DND-41 (cell line): ENCODE data around the gene CDK5.

Experiments
- ATAC-seq: fragments of 200-7000 bp; cut with Tn5 transposase; 3 replicates; pipeline ENCODE4 v1.9.1; 2021; ENCODE audit warnings: low read depth; ENCODE audit not compliant: insufficient read depth
- DNase-seq: peaks from one replicate; pipeline ENCODE4 v3.0.0-alpha.2; 2020
- H2AFZ ChIP-seq: 2 replicates; pipeline ENCODE4 v1.6.0; 2012; ENCODE audit warnings: low read depth, low read length
- H3K27ac ChIP-seq: 2 replicates; pipeline ENCODE4 v1.5.1; 2012; ENCODE audit warnings: low read length, inconsistent platforms
- H3K27me3 ChIP-seq: fragments of 200-600 bp; sonication (generic); 2 replicates; pipeline ENCODE4 v1.6.0; 2012; ENCODE audit warnings: low read length, mild to moderate bottlenecking, inconsistent platforms; ENCODE audit not compliant: insufficient read depth, poor library complexity
- H3K36me3 ChIP-seq: 2 replicates; pipeline ENCODE4 v1.5.1; 2012; ENCODE audit warnings: low read length, inconsistent platforms; ENCODE audit not compliant: insufficient read depth
- H3K4me1 ChIP-seq: 2 replicates; pipeline ENCODE4 v1.5.1; 2012; ENCODE audit warnings: mild to moderate bottlenecking, low read length; ENCODE audit not compliant: insufficient read depth
- H3K4me2 ChIP-seq: 2 replicates; pipeline ENCODE4 v1.6.0; 2012; ENCODE audit warnings: mild to moderate bottlenecking, moderate library complexity, low read length, inconsistent platforms; ENCODE audit not compliant: insufficient read depth
- H3K4me3 ChIP-seq, 2 experiments: fragments of 200-600 bp in 1 of 2; shearing (Covaris generic) in 1 of 2; 2 replicates each; pipeline ENCODE4 v1.5.1; 2012 to 2016; ENCODE audit warnings: inconsistent platforms in 2 of 2, low read length in 2 of 2, mild to moderate bottlenecking in 2 of 2, low read depth in 1 of 2, moderate library complexity in 1 of 2
- H3K79me2 ChIP-seq: 2 replicates; pipeline ENCODE4 v1.6.0; 2012; ENCODE audit warnings: low read length, inconsistent platforms; ENCODE audit not compliant: insufficient read depth
- H3K9ac ChIP-seq: 2 replicates; pipeline ENCODE4 v1.6.0; 2012; ENCODE audit warnings: low read depth, mild to moderate bottlenecking, inconsistent platforms, low read length, moderate library complexity
- H3K9me3 ChIP-seq: 2 replicates; pipeline ENCODE4 v1.5.1; 2012; ENCODE audit warnings: low read length, moderate library complexity, mild to moderate bottlenecking, inconsistent platforms; ENCODE audit not compliant: insufficient read depth, severe bottlenecking
- H4K20me1 ChIP-seq: 2 replicates; pipeline ENCODE4 v1.6.0; 2012; ENCODE audit warnings: low read length; ENCODE audit not compliant: insufficient read depth
- CTCF ChIP-seq: IDR thresholded peaks from 2 replicates; pipeline ENCODE4 v1.5.1; 2012; ENCODE audit warnings: borderline replicate concordance, low read length, moderate library complexity, mild to moderate bottlenecking; ENCODE audit not compliant: poor library complexity, severe bottlenecking; ENCODE audit errors: extremely low read depth
- EZH2 ChIP-seq: IDR thresholded peaks from 3 replicates; pipeline ENCODE4 v1.6.1; 2012; ENCODE audit warnings: borderline replicate concordance, low read depth, mild to moderate bottlenecking, moderate library complexity, low read length, inconsistent platforms; ENCODE audit not compliant: severe bottlenecking

CDK5 gene

GRCh38 chr7:151058781-151059366, 1.2 kb upstream of the CDK5 start:
- peak overlapping the region; percentile 92 for H2AFZ ChIP-seq
- peaks cover 20% of the 10 kb centered on the region for H3K36me3 ChIP-seq
- H3K9me3 ChIP-seq = no peaks in the 10 kb centered on the region
- peak overlapping the region; percentile 92 for H3K27ac ChIP-seq
- H4K20me1 ChIP-seq = peaks cover 27% of the 10 kb centered on the region
- DNase-seq = no peak
- peak overlapping the region; percentile 84 to 85 for H3K4me3 ChIP-seq
- ATAC-seq = no peak
- H3K4me1 ChIP-seq = peaks cover 55% of the 10 kb centered on the region
- TF ChIP-seq EZH2 (no peak), CTCF (no peak)
- H3K4me2 ChIP-seq = peak overlapping the region; percentile 96
- no peaks in the 10 kb centered on the region for H3K27me3 ChIP-seq
- peaks cover 39% of the 10 kb centered on the region for H3K79me2 ChIP-seq
- peak overlapping the region; percentile 68 for H3K9ac ChIP-seq

GRCh38 chr7:151057989-151058780, 488 bp upstream of the CDK5 start:
- H3K4me3 ChIP-seq = peak overlapping the region; percentile 84 to 85
- H2AFZ ChIP-seq = peak overlapping the region; percentile 92
- H3K27me3 ChIP-seq = no peaks in the 10 kb centered on the region
- peaks cover 15% of the 10 kb centered on the region for H3K36me3 ChIP-seq
- H3K79me2 ChIP-seq = peaks cover 37% of the 10 kb centered on the region
- TF ChIP-seq EZH2 = no peak
- TF ChIP-seq CTCF = no peak
- H3K4me2 ChIP-seq = peak overlapping the region; percentile 96
- peak; percentile 90 for ATAC-seq
- peak; percentile 99 for DNase-seq
- no peaks in the 10 kb centered on the region for H3K9me3 ChIP-seq
- peaks cover 55% of the 10 kb centered on the region for H3K4me1 ChIP-seq
- peak overlapping the region; percentile 68 for H3K9ac ChIP-seq
- H4K20me1 ChIP-seq = peaks cover 27% of the 10 kb centered on the region
- peak overlapping the region; percentile 92 for H3K27ac ChIP-seq

- Histone ChIP-seq H3K4me2 (peak overlapping the region; percentile 96), H3K4me1 (peaks cover 53% of the 10 kb centered on the region), H3K27me3 (no peaks in the 10 kb centered on the region), H3K27ac (peak overlapping the region; percentile 92), H2AFZ (peak overlapping the region; percentile 85), H3K36me3 (peaks cover 10% of the 10 kb centered on the region), H3K9ac (peak overlapping the region; percentile 68), H3K79me2 (peaks cover 30% of the 10 kb centered on the region), H3K4me3 (peak overlapping the region; percentile 62 to 85), H3K9me3 (no peaks in the 10 kb centered on the region), H4K20me1 (peaks cover 29% of the 10 kb centered on the region)
- no peak for TF ChIP-seq EZH2
- TF ChIP-seq CTCF = no peak
- ATAC-seq = no peak
- no peak for DNase-seq
These were observed 811 bp downstream of the CDK5 start for GRCh38 chr7:151056666-151057505.
